A549 (cell line): ENCODE measurements around the gene DRGX. TPM values are rescaled to one million over a fixed set of nuclear protein-coding genes. Genes with fewer than 3 reads are reported as not detected.

Experiments used
- ATAC-seq, 2 experiments: fragments of 200-7000 bp in 1 of 2; fragments of >200 bp in 1 of 2; cut with Nextera tagmentation in 1 of 2; cut with Tn5 transposase in 1 of 2; 3 replicates each; pipeline versions ENCODE4 v1.8.0 to v1.9.1; 2018 to 2020; ENCODE audit warnings: mild to moderate bottlenecking in 1 of 2, moderate library complexity in 1 of 2
- CTCF ChIA-PET: fragments of 300-600 bp; sonication (Branson Sonifier 250); formaldehyde crosslinking; extraction: SDS; loops from one replicate; lab custom pipeline; 2021; ENCODE audit warnings: antibody characterized with exemption, inconsistent platforms; lab: Yijun Ruan, JAX
- POLR2A ChIA-PET: fragments of 350-600 bp; formaldehyde crosslinking; extraction: SDS; loops from one replicate; lab custom pipeline; 2021; ENCODE audit warnings: antibody characterized with exemption, inconsistent platforms; lab: Yijun Ruan, JAX
- DNase-seq, 2 experiments: peaks; one replicate each; pipeline versions ENCODE4 v3.0.0 to v3.0.0-alpha.2; 2011 to 2016; ENCODE audit warnings: low read depth in 1 of 2, low spot score in 1 of 2
- FAIRE-seq: peaks from 2 replicates; lab custom pipeline; 2011; peaks lifted over from hg19 to GRCh38; lab: Jason Lieb, UNC
- H3K27ac ChIP-seq, 2 experiments: fragments of >200 bp; sonication (Bioruptor Twin); formaldehyde crosslinking; 3 replicates each; pipeline ENCODE4 v1.5.1; 2016 to 2017
- H3K4me1 ChIP-seq: fragments of >200 bp; sonication (Bioruptor Twin); formaldehyde crosslinking; 3 replicates; pipeline ENCODE4 v1.6.1; 2016
- H3K4me2 ChIP-seq: fragments of >200 bp; sonication (Bioruptor Twin); formaldehyde crosslinking; 3 replicates; pipeline ENCODE4 v1.6.1; 2016
- H3K4me3 ChIP-seq: fragments of >200 bp; sonication (Bioruptor Twin); formaldehyde crosslinking; 3 replicates; pipeline ENCODE4 v1.5.1; 2016
- H3K9me3 ChIP-seq: fragments of >200 bp; sonication (Bioruptor Twin); formaldehyde crosslinking; 3 replicates; pipeline ENCODE4 v1.6.1; 2016
- CEBPB ChIP-seq, 2 experiments: fragments of >200 bp in 1 of 2; sonication (Bioruptor Twin) in 1 of 2; formaldehyde crosslinking in 1 of 2; IDR thresholded peaks; 2 replicates each; pipeline ENCODE4 v1.6.1; 2012 to 2016
- ELK1 ChIP-seq: fragments of 150-350 bp; IDR thresholded peaks from 2 replicates; pipeline ENCODE4 v1.6.1; 2014; ENCODE audit warnings: low read depth, mild to moderate bottlenecking, low read length
- HOXB13 ChIP-seq: fragments of 250-450 bp; sonication (Bioruptor Pico); IDR thresholded peaks from 2 replicates; pipeline ENCODE4 v1.5.0; 2020; ENCODE audit warnings: low read depth, mild to moderate bottlenecking, moderate library complexity
- JUNB ChIP-seq: fragments of >200 bp; sonication (Bioruptor Twin); formaldehyde crosslinking; IDR thresholded peaks from 2 replicates; pipeline ENCODE4 v1.6.1; 2016
- MAFK ChIP-seq: fragments of 450-650 bp; IDR thresholded peaks from 2 replicates; pipeline ENCODE4 v1.6.1; 2014; ENCODE audit not compliant: partially characterized antibody
- NPAS2 ChIP-seq: fragments of 250-450 bp; sonication (Bioruptor Pico); IDR thresholded peaks from 2 replicates; pipeline ENCODE4 v1.8.0; 2022; ENCODE audit warnings: mild to moderate bottlenecking, moderate library complexity, borderline replicate concordance
- PBX3 ChIP-seq: IDR thresholded peaks from 2 replicates; pipeline ENCODE4 v1.6.1; 2012
- POLR2A ChIP-seq: IDR thresholded peaks from 2 replicates; pipeline ENCODE4 v1.6.1; 2012; ENCODE audit warnings: mild to moderate bottlenecking, low read length
- RAD21 ChIP-seq, 2 experiments: fragments of >200 bp in 1 of 2; sonication (Bioruptor Twin) in 1 of 2; formaldehyde crosslinking in 1 of 2; IDR thresholded peaks in 1 of 2; conservative IDR thresholded peaks in 1 of 2; 2 replicates in 1 of 2; 3 replicates in 1 of 2; pipeline ENCODE4 v1.6.1; 2012 to 2018; ENCODE audit warnings: inconsistent platforms in 1 of 2
- RCOR1 ChIP-seq: fragments of 150-350 bp; IDR thresholded peaks from 2 replicates; pipeline ENCODE4 v1.6.1; 2014; ENCODE audit warnings: antibody characterized with exemption, low read length, low read depth
- REST ChIP-seq: fragments of 200-600 bp; sonication (generic); IDR thresholded peaks from 2 replicates; pipeline ENCODE4 v1.6.1; 2016; ENCODE audit warnings: antibody characterized with exemption, mild to moderate bottlenecking, moderate library complexity
- SMC3 ChIP-seq: fragments of >200 bp; sonication (Bioruptor Twin); formaldehyde crosslinking; IDR thresholded peaks from 3 replicates; pipeline ENCODE4 v1.6.1; 2018; ENCODE audit warnings: inconsistent platforms
- ZNF302 ChIP-seq: fragments of 250-450 bp; sonication (Bioruptor Pico); IDR thresholded peaks from 2 replicates; pipeline ENCODE4 v1.9.0; 2021; ENCODE audit warnings: inconsistent platforms, mild to moderate bottlenecking, moderate library complexity
- WGBS: methylation state at CpG from one replicate; pipeline ENCODE4 v1.1.6; 2017; ENCODE audit errors: missing lambda C conversion rate; 5-methylcytosine and 5-hydroxymethylcytosine counted together
- polyA plus RNA-seq, 4 experiments: library from polyadenylated mRNA; depleted of rRNA in 3 of 4; stranded (reverse); fragments of >200 nt; fragmentation: RNase III in 1 of 4; extraction: RNeasy Plus Mini Kit Qiagen cat#74134 plus additional on column Dnase treatment in 1 of 4; gene quantifications; 2 replicates in 3 of 4; 3 replicates in 1 of 4; pipeline ENCODE4 v1.2.3, GENCODE V29; 2011 to 2017

Gene DRGX
- polyA plus RNA-seq, 2 of the 4 experiments (the other 2 are of a cell fraction): not detected

GRCh38 chr10:49393757-49394156 is 2.1 kb downstream of the DRGX start:
- Histone ChIP-seq H3K4me3 (no peak overlapping the region), H3K27ac (no peak overlapping the region), H3K9me3 (no peaks in the 10 kb centered on the region), H3K4me1 (peaks cover 5% of the 10 kb centered on the region; the same call in 1 of the 3 replicates), H3K4me2 (no peak overlapping the region)
- FAIRE-seq (no peak), DNase-seq (no peak), ATAC-seq (peak in 1 of 2 experiments; percentile 32; a peak in 1 of 6 replicates)
- TF ChIP-seq REST (no peak), MAFK (no peak)
- WGBS: 0% methylated on average over 4 of the region's 4 CpGs
- CTCF ChIA-PET: no interaction called here
- POLR2A ChIA-PET: no interaction called here

- DNase-seq (no peak), FAIRE-seq (no peak), ATAC-seq (no peak)
- Histone ChIP-seq H3K27ac (no peak overlapping the region), H3K4me3 (no peak overlapping the region), H3K4me2 (no peak overlapping the region), H3K9me3 (no peaks in the 10 kb centered on the region), H3K4me1 (peaks cover 1% of the 10 kb centered on the region; the same call in 1 of the 3 replicates)
- ChIA-PET POLR2A (no interaction called here), CTCF (no interaction called here)
- WGBS: 60% methylated on average over 1 of the region's 1 CpG
- TF ChIP-seq MAFK: peak; percentile 35
- TF ChIP-seq CEBPB (IDR thresholded peaks at IDR 0.05): no peak
Measured at GRCh38 chr10:49393301-49393700, 2.6 kb downstream of the DRGX start.

GRCh38 chr10:49389361-49389933 is 6.4 kb downstream of the DRGX start:
- 56% methylated on average over 15 of the region's 15 CpGs for WGBS
- Histone ChIP-seq H3K9me3 (no peaks in the 10 kb centered on the region), H3K27ac (no peak overlapping the region), H3K4me1 (no peaks in the 10 kb centered on the region), H3K4me3 (no peak overlapping the region), H3K4me2 (no peak overlapping the region)
- ChIA-PET POLR2A (no interaction called here), CTCF (interaction anchor here (0.9 to 2.0 kb wide), 3 partner anchors 19 to 733 kb away, joined by 3 to 5 read pairs (median 5); no protein-coding TSS in a partner anchor)
- DNase-seq (no peak), FAIRE-seq (no peak), ATAC-seq (no peak)
- no peak for TF ChIP-seq RAD21 (conservative IDR thresholded peaks at IDR 0.05 in 1 of 2, IDR thresholded peaks at IDR 0.05 in 1 of 2)

GRCh38 chr10:49388161-49388560 is 7.7 kb downstream of the DRGX start:
- DNase-seq: no peak
- H3K4me1 ChIP-seq: no peaks in the 10 kb centered on the region
- no peaks in the 10 kb centered on the region for H3K9me3 ChIP-seq
- no peak overlapping the region for H3K4me3 ChIP-seq
- POLR2A ChIA-PET: no interaction called here
- no peak overlapping the region for H3K4me2 ChIP-seq
- no peak for FAIRE-seq
- CTCF ChIA-PET: no interaction called here
- TF ChIP-seq POLR2A (no peak), NPAS2 (no peak), SMC3 (no peak), HOXB13 (CRISPR knock-in tag) (no peak), JUNB (no peak), ZNF302 (CRISPR knock-in tag) (no peak), PBX3 (no peak), CEBPB (IDR thresholded peaks at IDR 0.05) (no peak), ELK1 (no peak), RCOR1 (no peak)
- no peak overlapping the region for H3K27ac ChIP-seq
- no peak for ATAC-seq
